ENCODE results near the gene ADGB.
"Not testable (repeated sequence)": the region's sequence is repeated elsewhere in the genome, so short reads cannot be mapped to it uniquely, and the experiment has no call there.

Gene ADGB

GRCh38 chr6:146598772-146599405, at the start of gene ADGB:
Gene ADGB (plus strand): TSS chr6:146598972. CDS start chr6:146599041, 69 bp downstream.
- Mint-ChIP-seq H3K4me1 (ENCODE audit: low read depth) (peaks cover 5% of the 10 kb centered on the region), H3K36me3 (ENCODE audit: low read depth) (no peaks in the 10 kb centered on the region), H3K27ac (no peak within 1 kb of the TSS), H3K4me3 (peak within 1 kb of the TSS; percentile 11), H3K27me3 (peaks cover 21% of the 10 kb centered on the region), H3K9me3 (no peaks in the 10 kb centered on the region)

- H3K4me1 Mint-ChIP-seq (ENCODE audit: low read depth) = no peaks in the 10 kb centered on the region
- no peak overlapping the region for H3K27ac Mint-ChIP-seq
- H3K36me3 Mint-ChIP-seq (ENCODE audit: low read depth) = no peaks in the 10 kb centered on the region
- no peak overlapping the region for H3K4me3 Mint-ChIP-seq
- H3K27me3 Mint-ChIP-seq = peaks cover 6% of the 10 kb centered on the region
- no peaks in the 10 kb centered on the region for H3K9me3 Mint-ChIP-seq
Measured at GRCh38 chr6:146550911-146551310, 47.9 kb upstream of the ADGB start.

GRCh38 chr6:146551545-146551944, 47.2 kb upstream of the ADGB start:
- Mint-ChIP-seq H3K36me3 (ENCODE audit: low read depth) (no peaks in the 10 kb centered on the region), H3K4me1 (ENCODE audit: low read depth) (no peaks in the 10 kb centered on the region), H3K4me3 (no peak overlapping the region), H3K9me3 (no peaks in the 10 kb centered on the region), H3K27ac (no peak overlapping the region), H3K27me3 (peaks cover 3% of the 10 kb centered on the region)

GRCh38 chr6:146553377-146554135, 45.2 kb upstream of the ADGB start:
- H3K36me3 Mint-ChIP-seq (ENCODE audit: low read depth) = no peaks in the 10 kb centered on the region
- no peaks in the 10 kb centered on the region for H3K27me3 Mint-ChIP-seq
- no peak overlapping the region for H3K4me3 Mint-ChIP-seq
- H3K4me1 Mint-ChIP-seq (ENCODE audit: low read depth) = no peaks in the 10 kb centered on the region
- no peak overlapping the region for H3K27ac Mint-ChIP-seq
- no peaks in the 10 kb centered on the region for H3K9me3 Mint-ChIP-seq

- Mint-ChIP-seq H3K9me3 (no peaks in the 10 kb centered on the region), H3K27ac (no peak overlapping the region), H3K36me3 (ENCODE audit: low read depth) (no peaks in the 10 kb centered on the region), H3K4me1 (ENCODE audit: low read depth) (no peaks in the 10 kb centered on the region), H3K27me3 (no peaks in the 10 kb centered on the region), H3K4me3 (no peak overlapping the region)
Measured at GRCh38 chr6:146560607-146561006, 38.2 kb upstream of the ADGB start.

GRCh38 chr6:146566661-146567060, 32.1 kb upstream of the ADGB start:
- H3K36me3 Mint-ChIP-seq (ENCODE audit: low read depth); H3K9me3 Mint-ChIP-seq; H3K4me3 Mint-ChIP-seq; H3K27ac Mint-ChIP-seq; H3K4me1 Mint-ChIP-seq (ENCODE audit: low read depth); H3K27me3 Mint-ChIP-seq: not testable (repeated sequence)

GRCh38 chr6:146568619-146569018, 30.2 kb upstream of the ADGB start:
- H3K27ac Mint-ChIP-seq, H3K9me3 Mint-ChIP-seq, H3K27me3 Mint-ChIP-seq: not testable (repeated sequence)

GRCh38 chr6:146574211-146574610, 24.6 kb upstream of the ADGB start:
- Mint-ChIP-seq H3K4me3 (no peak overlapping the region), H3K27me3 (no peaks in the 10 kb centered on the region), H3K27ac (no peak overlapping the region), H3K4me1 (ENCODE audit: low read depth) (no peaks in the 10 kb centered on the region), H3K9me3 (no peaks in the 10 kb centered on the region), H3K36me3 (ENCODE audit: low read depth) (no peaks in the 10 kb centered on the region)

More at GRCh38 chr6:146568619-146569018, 30.2 kb upstream of the ADGB start:
- not testable (repeated sequence) for H3K36me3 Mint-ChIP-seq (ENCODE audit: low read depth); H3K4me1 Mint-ChIP-seq (ENCODE audit: low read depth); H3K4me3 Mint-ChIP-seq

- no peaks in the 10 kb centered on the region for H3K27me3 Mint-ChIP-seq
- H3K27ac Mint-ChIP-seq = no peak overlapping the region
- H3K4me3 Mint-ChIP-seq = no peak overlapping the region
- no peaks in the 10 kb centered on the region for H3K36me3 Mint-ChIP-seq (ENCODE audit: low read depth)
- H3K4me1 Mint-ChIP-seq (ENCODE audit: low read depth) = no peaks in the 10 kb centered on the region
- H3K9me3 Mint-ChIP-seq = no peaks in the 10 kb centered on the region
Measured at GRCh38 chr6:146578054-146578453, 20.7 kb upstream of the ADGB start.

GRCh38 chr6:146581968-146582367, 16.8 kb upstream of the ADGB start:
- Mint-ChIP-seq H3K4me1 (ENCODE audit: low read depth) (no peaks in the 10 kb centered on the region), H3K27me3 (no peaks in the 10 kb centered on the region), H3K4me3 (no peak overlapping the region), H3K27ac (no peak overlapping the region), H3K36me3 (ENCODE audit: low read depth) (no peaks in the 10 kb centered on the region), H3K9me3 (no peaks in the 10 kb centered on the region)

- Mint-ChIP-seq H3K27ac (no peak overlapping the region), H3K36me3 (ENCODE audit: low read depth) (no peaks in the 10 kb centered on the region), H3K4me3 (no peak overlapping the region), H3K9me3 (no peaks in the 10 kb centered on the region), H3K4me1 (ENCODE audit: low read depth) (no peaks in the 10 kb centered on the region), H3K27me3 (no peaks in the 10 kb centered on the region)
Measured at GRCh38 chr6:146582857-146583256, 15.9 kb upstream of the ADGB start.

GRCh38 chr6:146583966-146584365, 14.8 kb upstream of the ADGB start:
- no peaks in the 10 kb centered on the region for H3K27me3 Mint-ChIP-seq
- no peaks in the 10 kb centered on the region for H3K9me3 Mint-ChIP-seq
- H3K27ac Mint-ChIP-seq = no peak overlapping the region
- no peaks in the 10 kb centered on the region for H3K36me3 Mint-ChIP-seq (ENCODE audit: low read depth)
- no peaks in the 10 kb centered on the region for H3K4me1 Mint-ChIP-seq (ENCODE audit: low read depth)
- H3K4me3 Mint-ChIP-seq = no peak overlapping the region

- H3K9me3 Mint-ChIP-seq = no peaks in the 10 kb centered on the region
- H3K27ac Mint-ChIP-seq = no peak overlapping the region
- no peaks in the 10 kb centered on the region for H3K4me1 Mint-ChIP-seq (ENCODE audit: low read depth)
- no peaks in the 10 kb centered on the region for H3K27me3 Mint-ChIP-seq
- H3K4me3 Mint-ChIP-seq = no peak overlapping the region
- no peaks in the 10 kb centered on the region for H3K36me3 Mint-ChIP-seq (ENCODE audit: low read depth)
Measured at GRCh38 chr6:146587459-146587858, 11.3 kb upstream of the ADGB start.

- Mint-ChIP-seq H3K4me3 (no peak overlapping the region), H3K27ac (no peak overlapping the region), H3K27me3 (no peaks in the 10 kb centered on the region), H3K36me3 (ENCODE audit: low read depth) (no peaks in the 10 kb centered on the region), H3K4me1 (ENCODE audit: low read depth) (no peaks in the 10 kb centered on the region), H3K9me3 (no peaks in the 10 kb centered on the region)
Measured at GRCh38 chr6:146590492-146590891, 8.3 kb upstream of the ADGB start.

GRCh38 chr6:146592451-146592850, 6.3 kb upstream of the ADGB start:
- Mint-ChIP-seq H3K4me3 (no peak overlapping the region), H3K4me1 (ENCODE audit: low read depth) (no peaks in the 10 kb centered on the region), H3K9me3 (no peaks in the 10 kb centered on the region), H3K27ac (no peak overlapping the region), H3K27me3 (no peaks in the 10 kb centered on the region), H3K36me3 (ENCODE audit: low read depth) (no peaks in the 10 kb centered on the region)

GRCh38 chr6:146593986-146594385, 4.8 kb upstream of the ADGB start:
- Mint-ChIP-seq H3K27me3 (peaks cover 7% of the 10 kb centered on the region), H3K4me1 (ENCODE audit: low read depth) (peaks cover 1% of the 10 kb centered on the region), H3K4me3 (no peak overlapping the region), H3K9me3 (no peaks in the 10 kb centered on the region), H3K27ac (no peak overlapping the region), H3K36me3 (ENCODE audit: low read depth) (no peaks in the 10 kb centered on the region)

Data from stimulated activated naive CD8-positive, alpha-beta T cell treated with anti-CD3 and anti-CD28 coated beads, Interleukin-15, Interleukin-2, amounts not matched to agents 100 ng/mL and 50 ng/mL, for 24 hours (primary cell).